ENCODE data around the gene SLC22A16.

DNA sequence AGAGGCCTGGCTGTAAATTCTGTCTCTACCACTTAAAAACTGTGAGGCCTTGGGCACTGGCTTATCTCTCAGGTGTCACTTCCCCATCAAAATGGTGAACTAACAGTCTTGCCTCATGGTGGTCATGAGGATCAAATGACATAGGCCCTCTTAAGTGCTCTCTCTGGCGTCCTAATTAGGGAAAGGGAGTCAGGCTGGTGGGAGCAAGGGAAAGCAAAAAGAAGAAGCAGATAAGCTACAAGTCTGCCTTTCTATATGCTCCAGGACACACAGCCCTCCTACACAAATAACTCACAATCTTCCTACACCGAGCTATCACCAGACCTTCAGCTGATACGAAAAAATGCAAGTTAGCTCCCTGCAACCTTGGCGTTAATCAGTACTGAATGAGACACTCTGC is 19.5 kb upstream of the SLC22A16 start:
- TF ChIP-seq, protein P1, sequence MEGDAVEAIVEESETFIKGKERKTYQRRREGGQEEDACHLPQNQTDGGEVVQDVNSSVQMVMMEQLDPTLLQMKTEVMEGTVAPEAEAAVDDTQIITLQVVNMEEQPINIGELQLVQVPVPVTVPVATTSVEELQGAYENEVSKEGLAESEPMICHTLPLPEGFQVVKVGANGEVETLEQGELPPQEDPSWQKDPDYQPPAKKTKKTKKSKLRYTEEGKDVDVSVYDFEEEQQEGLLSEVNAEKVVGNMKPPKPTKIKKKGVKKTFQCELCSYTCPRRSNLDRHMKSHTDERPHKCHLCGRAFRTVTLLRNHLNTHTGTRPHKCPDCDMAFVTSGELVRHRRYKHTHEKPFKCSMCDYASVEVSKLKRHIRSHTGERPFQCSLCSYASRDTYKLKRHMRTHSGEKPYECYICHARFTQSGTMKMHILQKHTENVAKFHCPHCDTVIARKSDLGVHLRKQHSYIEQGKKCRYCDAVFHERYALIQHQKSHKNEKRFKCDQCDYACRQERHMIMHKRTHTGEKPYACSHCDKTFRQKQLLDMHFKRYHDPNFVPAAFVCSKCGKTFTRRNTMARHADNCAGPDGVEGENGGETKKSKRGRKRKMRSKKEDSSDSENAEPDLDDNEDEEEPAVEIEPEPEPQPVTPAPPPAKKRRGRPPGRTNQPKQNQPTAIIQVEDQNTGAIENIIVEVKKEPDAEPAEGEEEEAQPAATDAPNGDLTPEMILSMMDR (IDR thresholded peaks at IDR 0.05; ENCODE audit: low read length): no peak
- TF ChIP-seq EZH2 (IDR thresholded peaks at IDR 0.05; ENCODE audit: borderline replicate concordance, low read length): no peak
